GM12878 (cell line): Measurements from ENCODE around the gene RNF130. TPM values are rescaled to one million over a fixed set of nuclear protein-coding genes. Genes with fewer than 3 reads are reported as not detected.

ENCODE experiments used
- ATAC-seq: fragments of 200-7000 bp; cut with Tn5 transposase; 3 replicates; pipeline ENCODE4 v1.9.1; 2020; ENCODE audit warnings: mild to moderate bottlenecking, moderate library complexity
- BruUV-seq: library from RNA; stranded (reverse); fragments of 400-500 nt; replicated peaks from 2 replicates; lab custom pipeline; 2021; lab: Mats Ljungman, UMichigan
- CTCF ChIA-PET: fragments of 300-600 bp; sonication (Branson Sonifier 250); formaldehyde crosslinking; extraction: SDS; loops from one replicate; lab custom pipeline; 2021; ENCODE audit warnings: inconsistent platforms; lab: Yijun Ruan, JAX
- POLR2A ChIA-PET: fragments of 350-600 bp; formaldehyde crosslinking; extraction: SDS; loops from one replicate; lab custom pipeline; 2021; ENCODE audit warnings: inconsistent platforms; lab: Charles Lee
- RAD21 ChIA-PET: fragments of 300-600 bp; sonication (Branson Sonifier 250); formaldehyde crosslinking; loops from one replicate; lab custom pipeline; 2023; ENCODE audit warnings: antibody characterized with exemption; ENCODE audit not compliant: unreplicated experiment; lab: Charles Lee
- SMC1A ChIA-PET: fragments of 300-600 bp; sonication (Branson Sonifier 250); formaldehyde crosslinking; loops from one replicate; lab custom pipeline; 2023; ENCODE audit not compliant: unreplicated experiment, uncharacterized antibody; lab: Charles Lee
- DNase-seq: peaks from one replicate; pipeline ENCODE4 v3.0.0-alpha.2; 2011; ENCODE audit warnings: low read depth, low spot score
- FAIRE-seq: peaks from 3 replicates; lab custom pipeline; 2011; peaks lifted over from hg19 to GRCh38; lab: Jason Lieb, UNC
- H2AFZ ChIP-seq: 2 replicates; pipeline ENCODE4 v1.6.0; 2011; ENCODE audit warnings: low read depth, low read length, control low read depth; ENCODE audit not compliant: control insufficient read depth
- H3K27ac ChIP-seq: 2 replicates; pipeline ENCODE4 v1.5.1; 2011; ENCODE audit warnings: control low read depth; ENCODE audit not compliant: control insufficient read depth, insufficient read depth
- H3K27me3 ChIP-seq, 2 experiments: replicated peaks in 1 of 2; 2 replicates each; pipeline versions ENCODE4 v1.6.0 to v1.6.1; 2011; ENCODE audit warnings: low read length in 1 of 2; ENCODE audit not compliant: control insufficient read depth in 2 of 2, insufficient read depth in 2 of 2
- H3K36me3 ChIP-seq, 2 experiments: 2 replicates each; pipeline ENCODE4 v1.5.1; 2011; ENCODE audit warnings: low read length in 1 of 2; ENCODE audit not compliant: control insufficient read depth in 2 of 2, insufficient read depth in 2 of 2
- H3K4me1 ChIP-seq: 2 replicates; pipeline ENCODE4 v1.6.1; 2011; ENCODE audit warnings: mild to moderate bottlenecking, low read length, moderate library complexity, mixed read lengths; ENCODE audit not compliant: control insufficient read depth, insufficient read depth
- H3K4me2 ChIP-seq: 2 replicates; pipeline ENCODE4 v1.6.0; 2011; ENCODE audit warnings: control low read depth; ENCODE audit not compliant: control insufficient read depth, insufficient read depth
- H3K4me3 ChIP-seq: fragments of 200-600 bp; sonication (generic); 2 replicates; pipeline ENCODE4 v1.5.1; 2016
- H3K79me2 ChIP-seq: 2 replicates; pipeline ENCODE4 v1.6.0; 2011; ENCODE audit warnings: low read length; ENCODE audit not compliant: control insufficient read depth, insufficient read depth
- H3K9ac ChIP-seq: 2 replicates; pipeline ENCODE4 v1.8.0; 2011; ENCODE audit warnings: low read length, control low read depth, mixed read lengths; ENCODE audit not compliant: control insufficient read depth, insufficient read depth
- H3K9me3 ChIP-seq: replicated peaks from 3 replicates; pipeline ENCODE4 v1.5.1; 2011; ENCODE audit warnings: mild to moderate bottlenecking, low read length; ENCODE audit not compliant: control insufficient read depth, insufficient read depth
- H4K20me1 ChIP-seq: 2 replicates; pipeline ENCODE4 v1.6.0; 2011; ENCODE audit not compliant: control insufficient read depth, insufficient read depth
- ATF7 ChIP-seq: fragments of 450-650 bp; IDR thresholded peaks from 2 replicates; pipeline ENCODE4 v1.6.1; 2016; ENCODE audit warnings: low read depth, mild to moderate bottlenecking
- BACH1 ChIP-seq: fragments of 450-650 bp; IDR thresholded peaks from 2 replicates; pipeline ENCODE4 v1.6.1; 2017; ENCODE audit warnings: mild to moderate bottlenecking, borderline replicate concordance
- BCL11A ChIP-seq: IDR thresholded peaks from 2 replicates; pipeline ENCODE4 v1.6.1; 2011; ENCODE audit warnings: low read depth, low read length
- CHD1 ChIP-seq: IDR thresholded peaks from 2 replicates; pipeline ENCODE4 v1.6.1; 2012; ENCODE audit warnings: low read depth, low read length, improper control_type of control experiment
- EED ChIP-seq: sonication (generic); IDR thresholded peaks from 2 replicates; pipeline ENCODE4 v1.6.1; 2016; ENCODE audit warnings: antibody characterized with exemption, low read depth
- FOS ChIP-seq: IDR thresholded peaks from 3 replicates; pipeline ENCODE4 v1.6.1; 2011; ENCODE audit warnings: borderline replicate concordance; ENCODE audit not compliant: insufficient read length; ENCODE audit errors: extremely low read depth
- IRF5 ChIP-seq: fragments of 450-650 bp; IDR thresholded peaks from 2 replicates; pipeline ENCODE4 v1.6.1; 2017; ENCODE audit warnings: borderline replicate concordance
- POLR2AphosphoS2 ChIP-seq: IDR thresholded peaks from 2 replicates; pipeline ENCODE4 v1.6.1; 2011; ENCODE audit warnings: low read depth, mild to moderate bottlenecking, low read length, improper control_type of control experiment, moderate library complexity
- RAD21 ChIP-seq: IDR thresholded peaks from 2 replicates; pipeline ENCODE4 v1.6.1; 2011; ENCODE audit warnings: mild to moderate bottlenecking, low read depth, low read length, moderate library complexity; ENCODE audit not compliant: insufficient read depth
- SMAD5 ChIP-seq: IDR thresholded peaks from 2 replicates; pipeline ENCODE4 v1.6.1; 2016; ENCODE audit warnings: antibody characterized with exemption, low read depth
- SREBF2 ChIP-seq: IDR thresholded peaks from 2 replicates; pipeline ENCODE4 v1.6.1; 2012; ENCODE audit warnings: mild to moderate bottlenecking, low read length
- TARDBP ChIP-seq: IDR thresholded peaks from 2 replicates; pipeline ENCODE4 v1.6.1; 2016; ENCODE audit warnings: borderline replicate concordance
- WGBS: methylation state at CpG from one replicate; pipeline ENCODE4 v1.1.6; 2016; ENCODE audit warnings: low lambda C conversion rate; ENCODE audit not compliant: insufficient replicate concordance, insufficient coverage; ENCODE audit errors: missing lambda C conversion rate; 5-methylcytosine and 5-hydroxymethylcytosine counted together
- in situ Hi-C: fragments of 300-500 bp; cut with MboI; formaldehyde crosslinking; loops from 9 replicates; pipeline ENCODE4 v1.14.3; 2018; ENCODE audit warnings: mixed read lengths
- intact Hi-C: fragments of 100-400 bp; cut with micrococcal nuclease; formaldehyde crosslinking; loops from one replicate; pipeline ENCODE4 v1.14.2; 2022; ENCODE audit not compliant: unreplicated experiment
- polyA plus RNA-seq, 11 experiments: library from polyadenylated mRNA; depleted of rRNA in 4 of 11; unstranded in 6 of 11; stranded (reverse) in 5 of 11; fragments of >200 nt; fragmentation: Nextera tagmentation in 4 of 11; fragmentation: Illumina TruSeq in 1 of 11; extraction: Ambion mirVana in 4 of 11; extraction: Trizol in 1 of 11; gene quantifications; 1 replicate in 1 of 11; 2 replicates in 10 of 11; pipeline versions ENCODE4 v1.2.1 to v1.2.3, GENCODE V29; 2011 to 2016; ENCODE audit warnings: inconsistent platforms in 2 of 11, missing spikeins in 2 of 11, low read depth in 1 of 11
- total RNA-seq, 4 experiments: library from RNA; depleted of rRNA in 3 of 4; stranded (reverse); fragments of >200 nt in 3 of 4; fragmentation: Illumina TruSeq in 1 of 4; extraction: Trizol in 1 of 4; gene quantifications; 2 replicates each; pipeline versions ENCODE4 v1.2.1 to v1.2.3, GENCODE V29; 2013 to 2021
- TF ChIP-seq, protein P1 (sequence below): fragments of 450-650 bp; IDR thresholded peaks from 2 replicates; pipeline ENCODE4 v1.6.1; 2017; ENCODE audit warnings: mild to moderate bottlenecking, moderate library complexity

Gene RNF130
- total and polyA plus RNA-seq, 10 of the 15 experiments (the other 5 are each of a cell fraction or from before 2014, with no cell fraction given): 0.04 to 0.36 (median 0.11) TPM; not detected in 1

GRCh38 chr5:179920175-179920574 lies 151.4 kb downstream of the RNF130 start:
- H3K4me2 ChIP-seq: no peak overlapping the region
- no peaks in the 10 kb centered on the region for H3K79me2 ChIP-seq
- TF ChIP-seq BACH1 (no peak), SREBF2 (no peak), TARDBP (no peak), ATF7 (no peak), BCL11A (no peak), CHD1 (no peak), FOS (no peak), EED (no peak), IRF5 (no peak), POLR2AphosphoS2 (no peak), RAD21 (no peak), SMAD5 (no peak)
- TF ChIP-seq, protein P1, sequence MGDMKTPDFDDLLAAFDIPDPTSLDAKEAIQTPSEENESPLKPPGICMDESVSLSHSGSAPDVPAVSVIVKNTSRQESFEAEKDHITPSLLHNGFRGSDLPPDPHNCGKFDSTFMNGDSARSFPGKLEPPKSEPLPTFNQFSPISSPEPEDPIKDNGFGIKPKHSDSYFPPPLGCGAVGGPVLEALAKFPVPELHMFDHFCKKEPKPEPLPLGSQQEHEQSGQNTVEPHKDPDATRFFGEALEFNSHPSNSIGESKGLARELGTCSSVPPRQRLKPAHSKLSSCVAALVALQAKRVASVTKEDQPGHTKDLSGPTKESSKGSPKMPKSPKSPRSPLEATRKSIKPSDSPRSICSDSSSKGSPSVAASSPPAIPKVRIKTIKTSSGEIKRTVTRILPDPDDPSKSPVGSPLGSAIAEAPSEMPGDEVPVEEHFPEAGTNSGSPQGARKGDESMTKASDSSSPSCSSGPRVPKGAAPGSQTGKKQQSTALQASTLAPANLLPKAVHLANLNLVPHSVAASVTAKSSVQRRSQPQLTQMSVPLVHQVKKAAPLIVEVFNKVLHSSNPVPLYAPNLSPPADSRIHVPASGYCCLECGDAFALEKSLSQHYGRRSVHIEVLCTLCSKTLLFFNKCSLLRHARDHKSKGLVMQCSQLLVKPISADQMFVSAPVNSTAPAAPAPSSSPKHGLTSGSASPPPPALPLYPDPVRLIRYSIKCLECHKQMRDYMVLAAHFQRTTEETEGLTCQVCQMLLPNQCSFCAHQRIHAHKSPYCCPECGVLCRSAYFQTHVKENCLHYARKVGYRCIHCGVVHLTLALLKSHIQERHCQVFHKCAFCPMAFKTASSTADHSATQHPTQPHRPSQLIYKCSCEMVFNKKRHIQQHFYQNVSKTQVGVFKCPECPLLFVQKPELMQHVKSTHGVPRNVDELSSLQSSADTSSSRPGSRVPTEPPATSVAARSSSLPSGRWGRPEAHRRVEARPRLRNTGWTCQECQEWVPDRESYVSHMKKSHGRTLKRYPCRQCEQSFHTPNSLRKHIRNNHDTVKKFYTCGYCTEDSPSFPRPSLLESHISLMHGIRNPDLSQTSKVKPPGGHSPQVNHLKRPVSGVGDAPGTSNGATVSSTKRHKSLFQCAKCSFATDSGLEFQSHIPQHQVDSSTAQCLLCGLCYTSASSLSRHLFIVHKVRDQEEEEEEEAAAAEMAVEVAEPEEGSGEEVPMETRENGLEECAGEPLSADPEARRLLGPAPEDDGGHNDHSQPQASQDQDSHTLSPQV: no peak
- no TSS peak for BruUV-seq
- H3K36me3 ChIP-seq: no peaks in the 10 kb centered on the region
- peaks cover 7% of the 10 kb centered on the region for H3K4me1 ChIP-seq
- no peak overlapping the region for H2AFZ ChIP-seq
- FAIRE-seq (no peak), ATAC-seq (no peak), DNase-seq (no peak)
- no peak overlapping the region for H3K9ac ChIP-seq
- RAD21 ChIA-PET: no interaction called here
- no peak overlapping the region for H3K27ac ChIP-seq
- 47% methylated on average over 4 of the region's 4 CpGs for WGBS
- in situ Hi-C loops: no loop called here
- no peaks in the 10 kb centered on the region; the same call in 1 of the 3 replicates for H3K9me3 ChIP-seq
- intact Hi-C loops: no loop called here
- POLR2A ChIA-PET: no interaction called here
- H4K20me1 ChIP-seq: no peaks in the 10 kb centered on the region
- no peaks in the 10 kb centered on the region for H3K27me3 ChIP-seq
- CTCF ChIA-PET: no interaction called here
- no peak overlapping the region for H3K4me3 ChIP-seq
- SMC1A ChIA-PET: no interaction called here
